ENCODE results near the gene STK32C.
"Not testable (repeated sequence)": the region's sequence is repeated elsewhere in the genome, so short reads cannot be mapped to it uniquely, and the experiment has no call there.

The STK32C gene

DNA sequence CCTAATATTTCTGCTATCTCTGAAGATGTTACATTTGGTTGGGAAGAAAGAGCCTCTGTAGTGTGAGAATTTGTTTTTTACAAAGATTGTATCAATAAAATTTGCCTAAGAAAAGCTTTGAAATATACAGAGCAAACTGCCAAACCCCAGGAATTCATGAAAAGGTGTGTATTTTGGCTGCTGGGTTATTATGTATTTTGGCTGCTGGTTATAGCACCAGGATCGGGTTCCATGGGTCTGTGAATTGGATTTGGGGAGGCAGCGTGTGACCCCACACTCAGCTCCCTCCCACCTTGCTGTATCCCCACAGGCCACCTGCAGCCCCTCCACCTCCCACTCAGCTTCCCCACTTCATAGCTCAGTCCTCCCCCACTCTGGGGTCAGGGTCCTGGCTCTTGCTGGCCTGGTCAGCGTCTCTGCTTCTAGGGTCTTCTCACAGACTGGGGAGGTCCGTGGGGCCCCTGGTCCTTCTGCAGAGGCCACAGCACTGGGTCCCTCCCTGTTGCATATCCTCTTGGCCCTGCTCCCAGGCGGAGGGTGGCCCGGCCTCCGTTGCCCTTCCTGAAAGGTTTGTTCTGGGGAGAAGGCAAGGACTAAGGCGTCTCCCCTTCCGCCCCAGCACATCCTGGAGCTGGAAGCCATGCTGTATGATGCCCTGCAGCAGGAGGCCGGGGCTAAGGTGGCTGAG lies 145.0 kb downstream of the STK32C start:
- DNase-seq = no peak

DNA sequence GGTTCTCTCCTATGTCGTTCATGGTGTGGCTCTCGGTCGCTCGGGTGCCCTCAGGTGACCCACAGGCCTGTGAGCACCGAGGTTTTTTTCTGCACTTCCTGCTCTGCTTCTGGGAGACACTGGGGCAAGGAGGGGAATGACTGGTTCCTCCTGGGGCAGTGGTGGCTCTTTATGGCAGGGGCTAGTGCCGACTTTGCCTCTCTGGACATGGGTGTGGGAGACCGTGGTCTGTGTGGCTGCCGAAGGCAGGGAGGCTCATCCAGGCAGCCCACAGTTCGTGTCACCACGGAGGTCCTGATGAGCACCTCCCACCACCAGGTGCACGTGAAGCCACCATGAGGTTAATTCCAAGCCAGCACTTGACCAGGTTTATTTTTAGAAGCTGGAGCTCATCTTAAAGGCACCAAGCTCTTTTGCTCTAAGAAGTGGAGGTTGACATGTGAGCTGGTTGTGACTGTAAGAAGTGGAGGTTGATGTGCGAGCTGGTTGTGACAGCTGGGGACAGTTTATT lies 145.7 kb downstream of the STK32C start:
- peak; percentile 40 for DNase-seq

DNA sequence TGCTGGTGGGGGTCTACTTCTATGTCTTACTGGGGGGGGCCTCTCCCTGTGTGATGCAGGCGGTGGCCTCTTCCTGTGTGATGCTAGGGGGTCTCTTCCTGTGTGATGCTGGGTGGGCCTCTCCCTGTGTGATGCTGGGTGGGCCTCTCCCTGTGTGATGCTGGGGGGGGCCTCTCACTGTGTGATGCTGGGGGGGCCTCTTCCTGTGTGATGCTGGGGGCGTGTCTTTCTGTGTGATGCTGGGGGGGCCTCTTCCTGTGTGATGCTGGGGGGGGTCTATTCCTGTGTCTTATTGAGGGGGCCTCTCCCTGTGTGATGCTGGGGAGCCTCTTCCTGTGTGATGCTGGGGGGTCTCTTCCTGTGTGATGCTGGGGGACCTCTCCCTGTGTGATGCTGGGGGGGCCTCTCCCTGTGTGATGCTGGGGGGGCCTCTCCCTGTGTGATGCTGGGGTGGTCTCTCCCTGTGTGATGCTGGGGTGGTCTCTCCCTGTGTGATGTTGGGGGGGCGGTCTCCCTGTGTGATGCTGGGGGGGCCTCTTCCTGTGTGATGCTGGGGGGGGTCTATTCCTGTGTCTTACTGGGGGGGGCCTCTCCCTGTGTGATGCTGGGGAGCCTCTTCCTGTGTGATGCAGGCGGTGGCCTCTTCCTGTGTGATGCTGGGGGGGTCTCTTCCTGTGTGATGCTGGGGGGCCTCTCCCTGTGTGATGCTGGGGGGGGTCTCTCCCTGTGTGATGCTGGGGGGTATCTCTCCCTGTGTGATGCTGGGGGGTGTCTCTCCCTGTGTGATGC lies 146.7 kb downstream of the STK32C start:
- not testable (repeated sequence) for DNase-seq

DNA sequence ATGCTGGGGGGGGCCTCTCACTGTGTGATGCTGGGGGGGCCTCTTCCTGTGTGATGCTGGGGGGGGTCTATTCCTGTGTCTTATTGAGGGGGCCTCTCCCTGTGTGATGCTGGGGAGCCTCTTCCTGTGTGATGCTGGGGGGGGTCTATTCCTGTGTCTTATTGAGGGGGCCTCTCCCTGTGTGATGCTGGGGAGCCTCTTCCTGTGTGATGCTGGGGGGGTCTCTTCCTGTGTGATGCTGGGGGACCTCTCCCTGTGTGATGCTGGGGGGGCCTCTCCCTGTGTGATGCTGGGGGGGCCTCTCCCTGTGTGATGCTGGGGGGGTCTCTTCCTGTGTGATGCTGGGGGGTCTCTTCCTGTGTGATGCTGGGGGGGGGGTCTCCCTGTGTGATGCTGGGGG lies 147.5 kb downstream of the STK32C start:
- DNase-seq = not testable (repeated sequence)

DNA sequence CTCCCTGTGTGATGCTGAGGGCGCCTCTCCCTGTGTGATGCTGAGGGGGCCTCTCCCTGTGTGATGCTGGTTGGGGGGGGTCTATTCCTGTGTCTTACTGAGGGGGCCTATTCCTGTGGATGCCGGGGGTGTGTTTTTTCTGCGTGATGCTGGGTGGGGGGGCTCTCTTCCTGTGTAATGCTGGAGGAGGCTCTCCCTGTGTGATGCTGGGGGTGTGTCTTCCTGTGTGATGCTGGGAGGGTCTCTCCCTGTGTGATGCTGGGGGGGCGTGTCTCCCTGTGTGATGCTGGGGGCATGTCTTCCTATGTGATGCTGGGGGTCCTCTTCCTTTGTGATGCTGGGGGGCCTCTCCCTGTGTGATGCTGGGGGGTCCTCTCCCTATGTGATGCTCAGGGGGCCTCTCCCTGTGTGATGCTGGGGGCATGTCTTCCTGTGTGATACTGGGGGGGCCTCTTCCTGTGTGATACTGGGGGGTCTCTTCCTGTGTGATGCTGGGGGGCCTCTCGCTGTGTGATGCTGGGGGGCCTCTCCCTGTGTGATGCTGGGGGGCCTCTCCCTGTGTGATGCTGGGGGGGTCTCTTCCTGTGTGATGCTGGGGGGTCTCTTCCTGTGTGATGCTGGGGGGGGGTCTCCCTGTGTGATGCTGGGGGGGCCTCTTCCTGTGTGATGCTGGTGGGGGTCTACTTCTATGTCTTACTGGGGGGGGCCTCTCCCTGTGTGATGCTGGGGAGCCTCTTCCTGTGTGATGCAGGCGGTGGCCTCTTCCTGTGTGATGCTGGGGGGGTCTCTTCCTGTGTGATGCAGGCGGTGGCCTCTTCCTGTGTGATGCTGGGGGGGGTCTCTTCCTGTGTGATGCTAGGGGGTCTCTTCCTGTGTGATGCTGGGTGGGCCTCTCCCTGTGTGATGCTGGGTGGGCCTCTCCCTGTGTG lies 148.2 kb downstream of the STK32C start:
- DNase-seq = not testable (repeated sequence)

DNA sequence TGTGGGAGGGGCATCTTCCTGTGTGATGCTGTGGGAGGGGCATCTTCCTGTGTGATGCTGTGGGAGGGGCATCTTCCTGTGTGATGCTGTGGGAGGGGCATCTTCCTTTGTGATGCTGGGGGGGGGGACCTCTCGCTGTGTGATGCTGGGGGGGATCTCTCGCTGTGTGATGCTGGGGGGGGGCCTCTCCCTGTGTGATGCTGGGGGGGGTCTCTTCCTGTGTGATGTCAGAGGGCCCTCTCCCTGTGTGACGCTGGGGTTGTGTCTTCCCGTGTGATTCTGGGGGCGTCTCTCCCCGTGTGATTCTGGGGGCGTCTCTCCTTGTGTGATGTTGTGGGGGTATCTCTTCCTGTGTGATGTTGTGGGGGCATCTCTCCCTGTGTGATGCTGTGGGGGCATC lies 148.9 kb downstream of the STK32C start:
- no peak for DNase-seq

DNA sequence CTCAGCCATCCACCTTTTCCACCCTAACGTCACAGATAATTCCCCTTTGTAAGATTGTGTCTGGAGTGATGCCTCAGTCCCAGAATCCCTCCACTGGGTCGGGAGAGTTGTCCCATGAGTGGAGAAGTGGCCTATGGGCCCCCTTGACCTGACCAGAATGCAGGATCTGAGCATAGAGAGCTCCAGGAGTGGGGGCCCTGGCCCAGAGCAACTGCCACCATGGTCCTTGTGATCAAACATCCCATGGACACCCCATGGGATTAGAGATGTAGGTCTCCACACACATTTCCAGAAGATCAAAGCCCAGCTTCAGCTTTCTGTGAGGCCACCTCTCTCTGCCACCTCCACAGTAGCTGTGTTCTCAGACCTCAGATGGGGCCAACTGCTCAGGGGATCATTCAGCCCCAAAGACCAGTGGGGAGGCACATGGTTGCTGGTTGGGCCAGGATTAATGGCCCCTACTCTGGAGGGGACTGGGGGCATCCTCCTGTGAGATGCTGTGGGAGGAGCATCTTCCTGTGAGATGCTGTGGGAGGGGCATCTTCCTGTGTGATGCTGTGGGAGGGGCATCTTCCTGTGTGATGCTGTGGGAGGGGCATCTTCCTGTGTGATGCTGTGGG lies 149.5 kb downstream of the STK32C start:
- no peak for DNase-seq

Data from DMS79 treated with DMSO at 0.1 percent for 48 hours (cell line).